NCI-H1694 treated with DMSO at 0.1 percent for 48 hours (cell line): ENCODE results near the gene NOS1AP.

ENCODE experiments used
- DNase-seq: peaks from one replicate; lab custom pipeline; 2025; lab: John Stamatoyannopoulos, UW

Gene NOS1AP

GRCh38 chr1:162138112-162138511 is 68.6 kb downstream of the NOS1AP start:
- DNase-seq, result no peak

DNA sequence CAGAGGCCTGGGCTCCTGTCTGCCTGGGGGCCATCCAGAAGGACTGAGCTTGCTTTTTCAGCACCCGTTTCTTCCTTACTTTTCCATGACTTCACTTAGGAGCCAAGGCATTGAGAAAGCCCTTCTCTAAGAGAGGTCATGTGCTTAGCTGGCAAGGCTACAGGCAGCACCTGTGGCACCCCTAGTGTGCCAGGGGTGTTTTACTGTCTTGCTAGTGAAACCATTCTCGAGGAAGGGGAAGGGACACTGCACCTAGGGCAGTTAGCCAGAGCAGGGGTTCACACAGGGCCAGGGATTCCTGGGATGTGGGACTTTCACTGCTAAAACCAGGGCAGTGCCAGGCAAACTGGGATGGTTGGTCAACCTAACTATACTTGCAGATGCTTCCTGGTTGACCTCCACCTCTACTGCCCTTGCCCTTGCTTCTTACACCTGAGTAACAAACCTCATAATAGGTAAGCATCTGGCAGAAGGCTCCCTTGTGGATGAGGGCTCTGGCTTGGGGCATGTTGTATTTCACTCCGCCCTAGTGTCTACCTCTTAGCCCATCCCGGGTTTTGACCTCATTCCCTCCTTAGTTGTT is 69.2 kb downstream of the NOS1AP start:
- no peak for DNase-seq

GRCh38 chr1:162139211-162139610 is 69.7 kb downstream of the NOS1AP start:
- no peak for DNase-seq

GRCh38 chr1:162141281-162142054 is 72.0 kb downstream of the NOS1AP start:
- DNase-seq, result no peak

GRCh38 chr1:162142968-162143367 is 73.5 kb downstream of the NOS1AP start:
- no peak for DNase-seq

GRCh38 chr1:162144268-162144667 is 74.8 kb downstream of the NOS1AP start:
- no peak for DNase-seq

DNA sequence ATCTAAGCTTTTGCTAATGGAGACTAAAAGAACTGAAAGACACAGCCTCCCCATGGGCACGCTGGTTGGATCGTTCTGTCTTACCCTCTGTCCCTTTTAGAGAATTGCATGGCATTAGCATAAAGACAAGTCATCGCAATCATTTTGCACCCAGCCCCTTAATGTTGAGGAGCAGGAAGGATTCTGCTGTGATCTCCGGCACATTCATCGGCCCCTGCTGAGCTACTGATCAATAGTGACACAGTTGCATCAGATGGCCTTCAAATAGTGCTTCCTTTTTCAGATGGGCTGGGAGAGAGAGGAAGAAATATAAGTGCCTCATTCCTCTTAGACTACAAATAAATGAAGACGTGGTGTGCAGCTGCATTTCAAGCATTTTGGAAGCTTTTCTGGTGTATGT is 75.4 kb downstream of the NOS1AP start:
- no peak for DNase-seq

DNA sequence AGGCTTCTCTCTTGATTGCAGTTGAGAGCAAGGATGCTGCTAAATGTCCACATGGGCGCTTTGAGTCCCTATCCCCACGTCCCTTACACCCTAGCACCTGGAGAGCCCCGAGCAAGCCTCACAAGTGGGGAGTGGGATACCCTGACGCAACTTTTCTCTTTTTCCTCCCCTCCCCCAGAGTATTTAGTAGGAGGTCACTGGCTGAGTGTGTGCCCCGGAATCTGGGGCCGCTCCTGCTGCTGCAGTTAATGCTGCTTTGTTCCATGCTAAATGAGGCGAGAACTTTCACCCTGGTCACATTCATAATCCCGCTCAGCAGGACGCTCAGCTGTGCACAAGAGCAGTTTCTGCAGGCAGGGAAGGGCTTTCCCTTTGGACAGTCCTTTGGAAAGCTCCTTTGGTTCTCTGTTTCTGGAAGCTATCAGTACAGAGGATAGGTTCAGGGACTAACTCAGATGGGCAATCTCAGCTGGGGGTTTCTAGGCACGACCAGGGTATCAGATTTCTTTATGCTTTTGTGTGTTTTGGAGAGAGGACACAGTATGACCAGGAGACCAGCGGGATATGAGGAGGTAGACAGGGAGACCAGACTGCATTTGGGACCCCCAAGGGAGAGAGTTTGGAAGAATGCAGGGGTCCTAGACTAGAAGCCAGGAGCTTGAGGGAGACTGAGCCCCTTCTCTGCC is 75.9 kb downstream of the NOS1AP start:
- peak; percentile 34 for DNase-seq

GRCh38 chr1:162145966-162146696 is 76.6 kb downstream of the NOS1AP start:
- DNase-seq, result no peak

DNA sequence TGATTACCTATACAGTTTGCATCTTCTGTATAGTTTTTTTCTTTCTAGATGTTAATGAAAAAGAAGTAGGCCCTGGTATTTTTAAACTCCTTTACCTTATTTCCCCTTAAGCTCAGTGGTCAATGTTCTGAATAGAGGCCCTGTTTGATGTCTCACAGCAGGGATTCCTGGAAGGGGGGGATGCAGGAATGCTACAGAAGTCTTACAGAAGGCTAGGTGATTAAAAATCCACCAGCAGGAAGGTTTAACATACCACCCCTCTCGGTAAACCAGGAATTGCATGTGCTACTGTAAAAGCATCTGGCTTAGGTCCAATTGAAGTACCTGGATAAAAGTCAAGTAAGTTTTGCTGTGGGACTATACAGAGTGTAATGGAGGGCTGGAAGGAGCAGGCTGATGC is 78.3 kb downstream of the NOS1AP start:
- DNase-seq, result no peak

DNA sequence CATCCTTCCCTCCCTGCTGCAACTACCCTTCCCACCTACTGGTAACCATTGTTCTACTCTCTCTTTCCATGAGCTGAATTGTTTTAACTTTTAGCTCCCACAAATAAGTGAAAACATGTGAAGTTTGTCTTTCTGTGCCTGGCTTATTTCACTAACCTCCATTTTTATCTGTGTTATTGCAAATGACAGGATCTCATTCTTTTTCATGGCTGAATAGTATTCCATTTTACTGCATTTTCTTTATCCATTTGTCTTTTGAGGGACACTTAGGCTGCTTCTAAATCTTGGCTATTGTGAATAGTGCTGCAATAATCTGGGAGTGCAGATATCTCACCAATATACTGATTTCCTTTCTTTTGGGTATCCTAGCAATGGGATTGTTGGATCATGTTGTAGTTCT is 80.6 kb downstream of the NOS1AP start:
- DNase-seq, result no peak

DNA sequence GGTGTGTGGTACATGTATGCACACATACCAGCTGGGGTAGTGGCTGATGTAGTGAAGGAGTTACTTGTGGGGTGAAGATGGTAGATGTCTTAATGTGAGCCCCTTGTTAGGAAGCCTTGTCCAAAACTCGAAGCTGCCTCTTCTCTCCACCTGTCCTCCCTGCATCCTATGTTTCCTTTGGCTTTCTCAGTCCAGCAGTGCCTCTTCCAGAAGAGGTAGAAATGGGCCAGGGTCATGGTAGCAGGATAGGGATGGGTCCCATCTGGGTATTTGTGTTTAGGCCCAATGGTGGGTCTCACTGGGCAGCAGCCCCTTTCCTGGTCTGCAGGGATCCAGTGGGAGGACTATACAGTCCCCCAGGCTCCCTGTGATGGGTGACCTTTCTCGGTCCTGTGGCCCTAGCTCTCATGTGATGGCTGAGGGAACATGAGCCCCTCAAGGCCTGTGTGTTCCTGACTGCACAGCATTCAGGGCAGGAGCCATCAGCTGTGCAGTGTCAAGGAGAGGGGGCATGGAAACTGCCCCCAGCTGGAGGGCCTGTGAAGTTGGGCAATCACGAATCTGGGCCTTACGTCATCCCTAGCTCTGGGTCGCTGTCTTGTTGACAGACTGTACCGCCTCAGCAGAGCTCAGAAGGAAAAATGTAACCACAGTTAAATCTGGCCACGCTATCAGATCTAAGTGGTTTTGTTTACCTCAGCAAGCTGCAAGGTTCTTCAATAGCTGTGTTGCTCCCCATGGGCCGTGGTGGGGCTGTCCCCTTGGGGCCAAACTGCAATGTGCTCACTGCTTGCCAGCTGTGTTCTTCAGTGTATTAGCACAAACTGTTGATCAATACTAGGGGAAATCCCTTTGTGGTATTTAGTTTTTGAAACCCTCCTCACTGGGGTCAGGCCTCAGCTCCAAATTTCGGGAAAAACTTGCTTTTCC is 82.7 kb downstream of the NOS1AP start:
- no peak for DNase-seq

GRCh38 chr1:162153374-162153773 is 83.9 kb downstream of the NOS1AP start:
- no peak for DNase-seq

- DNase-seq, result no peak
Observed at GRCh38 chr1:162157469-162157868, 88.0 kb downstream of the NOS1AP start.

GRCh38 chr1:162158624-162159271 is 89.3 kb downstream of the NOS1AP start:
- no peak for DNase-seq

DNA sequence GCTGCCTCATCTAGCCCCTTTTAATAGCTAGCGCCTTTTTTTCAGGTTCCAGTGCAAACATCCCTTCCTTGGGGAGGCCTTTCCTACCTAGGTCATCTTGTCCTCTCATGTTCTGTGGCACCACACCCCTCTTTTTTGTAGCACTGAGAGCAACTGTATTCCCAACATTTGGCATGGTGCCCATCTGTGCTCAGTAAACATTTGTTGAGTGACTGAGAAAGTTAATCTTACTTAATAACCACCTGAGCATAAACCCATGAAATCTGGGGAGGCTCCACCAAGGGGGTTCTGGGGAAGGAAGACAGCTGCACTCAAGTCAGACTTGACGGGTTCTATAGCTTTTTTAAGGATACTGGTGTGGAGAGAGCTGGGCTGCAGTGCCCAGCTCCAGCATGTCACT is 90.0 kb downstream of the NOS1AP start:
- DNase-seq, result no peak

DNA sequence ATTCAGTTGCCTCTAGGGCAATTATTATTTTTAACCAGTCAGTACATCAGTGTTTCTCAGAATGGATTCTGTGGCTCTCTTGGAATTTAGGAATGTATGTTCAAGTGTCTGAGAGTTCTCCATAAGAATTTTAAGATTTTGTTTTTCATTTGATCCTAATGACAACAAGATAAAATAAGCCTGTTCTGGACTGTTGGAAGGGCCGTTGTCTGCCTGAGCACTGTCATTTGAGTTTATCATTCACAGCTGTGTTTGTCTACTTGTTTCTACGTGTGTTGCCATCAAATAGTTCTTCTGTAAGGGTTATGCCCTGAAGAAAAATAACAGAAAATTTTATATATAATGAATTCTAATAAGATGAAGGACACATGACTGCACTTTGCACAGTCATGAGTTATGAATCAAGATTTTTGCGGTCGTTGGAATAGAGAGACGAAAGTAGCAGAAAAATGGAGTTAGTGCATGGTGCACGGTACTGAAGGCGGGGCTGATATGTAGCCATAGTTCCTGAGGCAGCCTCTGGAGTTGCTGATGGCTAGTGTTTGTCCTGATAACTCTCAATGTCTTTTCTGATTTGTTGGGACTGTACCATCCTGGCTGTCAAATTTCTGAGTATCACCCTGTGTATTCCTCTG is 92.5 kb downstream of the NOS1AP start:
- no peak for DNase-seq

DNA sequence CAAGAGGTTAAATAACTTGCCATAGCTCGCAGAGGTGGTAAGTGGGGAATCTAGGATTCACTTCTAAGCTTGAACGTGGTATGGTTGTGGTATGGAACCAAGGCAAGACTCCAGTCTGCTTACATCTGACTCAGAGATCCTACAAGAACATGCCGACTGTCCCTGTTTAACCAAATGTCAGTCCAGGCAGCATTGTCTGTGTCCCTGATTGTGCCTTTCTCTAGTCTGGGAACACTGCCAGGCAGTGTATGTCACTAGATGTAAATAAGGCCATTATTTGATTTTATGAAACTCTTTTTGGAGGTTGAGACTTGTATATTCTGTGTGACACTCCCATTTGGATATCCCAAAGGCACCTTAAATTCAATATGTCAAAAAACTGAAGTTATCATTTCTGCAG is 96.0 kb downstream of the NOS1AP start:
- DNase-seq, result peak; percentile 39

DNA sequence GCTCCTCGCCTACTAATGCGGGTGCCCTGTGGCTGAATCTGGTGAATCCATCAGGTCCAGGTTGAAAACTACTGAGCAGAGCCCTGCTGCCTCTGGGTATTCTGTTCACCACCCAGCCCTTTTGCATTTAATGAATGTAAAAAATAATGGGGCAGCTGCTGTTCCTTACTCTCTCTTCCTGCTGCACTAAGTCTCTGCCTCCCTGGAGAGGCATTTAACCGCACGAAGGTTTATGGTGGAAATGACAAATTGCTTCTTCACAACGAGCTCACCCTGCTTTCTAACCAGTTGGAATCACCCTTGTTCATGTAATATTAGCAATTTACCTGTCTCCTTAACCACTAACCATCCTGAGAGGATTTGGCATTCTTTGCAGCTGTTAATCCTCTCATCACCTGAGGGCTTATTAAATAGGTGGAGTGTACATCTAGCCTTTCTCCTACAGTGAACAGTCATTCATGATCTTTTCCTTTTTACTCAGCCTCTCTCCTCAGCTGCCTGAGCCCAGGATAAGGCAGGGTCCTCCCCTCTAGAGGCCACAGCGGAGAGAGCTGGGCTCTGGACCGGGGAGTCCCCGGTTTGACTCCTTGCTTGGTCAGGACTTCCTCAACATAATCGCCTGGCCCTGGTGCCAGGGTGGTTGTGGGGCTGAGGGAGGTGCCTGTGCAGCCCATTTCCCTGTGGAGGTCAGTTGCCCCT is 97.6 kb downstream of the NOS1AP start:
- peak; percentile 48 for DNase-seq

GRCh38 chr1:162168261-162168660 is 98.8 kb downstream of the NOS1AP start:
- peak; percentile 53 for DNase-seq
